GM19240 (cell line): ENCODE measurements around the gene MYO16.
"Not testable (repeated sequence)": the region's sequence is repeated elsewhere in the genome, so short reads cannot be mapped to it uniquely, and the experiment has no call there.

Source experiments
- DNase-seq: peaks from one replicate; pipeline ENCODE4 v3.0.0; 2011; ENCODE audit warnings: low spot score; ENCODE audit not compliant: insufficient read length

Gene MYO16

DNA sequence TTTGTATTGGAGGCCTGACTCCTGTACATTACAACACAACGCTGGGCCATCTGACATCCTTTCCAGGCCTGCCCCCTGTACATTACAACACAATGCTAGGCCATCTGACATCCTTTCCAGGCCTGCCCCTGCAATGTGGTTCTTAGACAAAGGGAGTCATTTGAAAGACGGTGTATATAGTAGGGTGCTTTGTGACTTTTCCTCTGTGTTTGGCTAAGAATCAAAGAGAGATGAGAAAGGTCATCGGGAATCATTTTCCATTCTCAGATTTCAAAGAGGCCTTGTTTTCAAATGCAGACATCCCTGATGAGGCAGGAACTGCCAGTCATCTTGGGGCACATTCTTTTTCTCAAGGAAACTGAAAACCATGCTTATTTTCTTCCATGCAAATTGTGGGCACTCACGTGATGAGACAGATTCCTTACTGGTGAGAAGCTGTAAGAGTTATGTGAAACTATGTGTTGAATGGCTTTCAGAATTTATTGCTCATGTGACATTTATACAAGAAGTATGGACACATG, 551.6 kb downstream of the MYO16 start:
- no peak for DNase-seq

DNA sequence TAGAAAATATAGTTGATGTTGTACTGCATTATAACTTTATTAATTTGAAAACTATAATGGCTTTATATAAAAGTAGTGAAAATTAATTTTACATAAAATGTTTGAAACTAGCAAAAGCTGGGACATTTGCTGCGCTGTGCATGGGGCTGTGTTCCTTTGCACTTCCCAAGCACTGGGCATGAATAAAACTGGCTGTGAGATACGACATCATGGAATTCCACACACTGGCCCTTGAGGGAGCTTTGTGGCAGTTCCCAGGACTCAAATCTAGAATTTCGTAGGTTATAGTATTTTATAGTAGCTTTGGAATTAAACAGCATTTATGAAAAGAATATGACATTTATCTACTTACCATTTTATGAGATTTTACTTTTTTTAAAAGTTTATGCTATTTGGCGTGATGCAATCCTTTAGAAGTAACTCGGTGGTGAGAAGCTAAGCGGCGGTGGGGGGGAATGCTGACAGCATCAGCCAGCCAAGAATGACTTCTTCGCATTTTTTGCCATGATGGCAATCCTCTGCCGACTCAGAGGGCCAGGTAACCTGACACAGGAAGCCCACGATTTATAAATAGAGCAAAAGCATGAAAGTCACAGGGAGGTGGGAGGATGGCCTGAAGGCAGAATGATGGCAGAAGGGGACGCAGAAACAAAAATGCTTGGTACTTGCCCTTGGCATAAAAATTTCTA, 553.5 kb downstream of the MYO16 start:
- no peak for DNase-seq

DNA sequence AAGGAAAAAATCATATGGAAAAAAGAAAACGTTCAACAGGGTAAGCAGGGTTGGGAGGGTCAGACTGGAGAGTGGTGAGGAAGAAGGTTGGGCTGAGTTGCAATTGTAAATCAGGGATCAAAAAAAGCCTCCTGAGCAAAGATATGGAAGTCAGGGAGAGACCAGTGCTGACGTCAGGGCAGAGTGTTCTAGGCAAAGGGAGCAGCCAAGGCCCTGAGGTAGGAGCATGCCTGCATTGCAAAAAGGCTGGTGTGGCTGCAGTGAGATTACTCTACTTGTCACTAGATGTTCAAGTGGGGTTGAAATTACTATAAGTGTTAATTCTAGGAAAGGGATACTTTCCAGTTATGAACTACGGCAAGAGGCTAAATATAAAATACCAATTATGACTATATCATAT, 562.0 kb downstream of the MYO16 start:
- DNase-seq: no peak

DNA sequence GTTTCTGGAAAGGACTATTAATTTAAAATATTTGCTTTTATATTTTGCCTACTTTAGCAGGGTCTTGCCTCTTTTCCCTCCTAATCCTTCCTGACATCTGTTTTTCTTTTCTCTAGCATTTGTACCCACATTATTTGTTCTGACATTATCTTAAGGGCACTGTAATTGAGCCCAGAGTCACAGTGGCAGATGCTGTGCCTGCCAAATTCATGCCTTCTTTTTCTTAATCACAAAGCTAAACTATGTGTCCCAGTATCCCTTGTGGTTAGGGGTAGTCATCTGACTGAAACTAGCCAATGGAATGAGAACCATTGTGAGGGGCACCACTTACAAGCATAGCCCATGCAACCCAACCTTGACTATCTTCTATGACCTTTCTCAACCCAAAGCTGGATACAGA, 562.9 kb downstream of the MYO16 start:
- no peak for DNase-seq

DNA sequence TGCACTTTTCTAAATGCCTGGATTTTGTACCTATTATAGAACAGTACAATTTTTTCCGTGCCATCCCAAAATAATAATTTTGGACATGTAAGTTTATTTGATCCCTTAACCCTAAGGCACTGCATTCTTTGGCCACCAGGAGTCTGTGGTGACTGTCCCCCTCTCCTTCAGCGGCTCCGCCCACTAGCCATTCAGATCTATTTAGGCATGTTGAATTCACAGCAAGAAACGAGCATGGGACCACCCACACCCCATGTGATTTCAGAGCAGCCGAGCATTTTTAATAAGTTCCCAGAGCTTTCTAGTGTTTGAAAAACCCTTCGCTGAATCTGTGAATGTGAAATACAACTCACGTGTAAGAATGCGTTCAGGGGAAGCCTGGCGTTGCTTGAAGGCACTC, 567.5 kb downstream of the MYO16 start:
- no peak for DNase-seq

DNA sequence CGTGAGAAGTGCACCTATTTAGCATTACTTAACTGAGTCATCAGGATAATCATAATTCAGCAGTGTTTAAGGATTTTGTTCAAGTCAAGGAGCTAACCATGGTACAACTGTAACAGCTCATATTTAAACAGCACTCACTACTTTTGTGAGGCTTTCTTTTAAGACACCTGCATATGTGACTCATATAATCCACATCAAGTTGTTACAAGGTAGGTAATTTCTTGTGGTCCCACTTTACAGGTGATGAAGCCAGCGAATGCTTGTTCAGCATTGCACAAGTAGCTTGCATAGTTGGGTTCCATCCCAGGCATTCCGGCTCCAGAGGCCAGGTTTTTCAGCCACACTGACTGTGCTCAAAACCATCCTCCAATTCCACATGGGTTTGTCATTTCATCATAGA, 569.2 kb downstream of the MYO16 start:
- no peak for DNase-seq

DNA sequence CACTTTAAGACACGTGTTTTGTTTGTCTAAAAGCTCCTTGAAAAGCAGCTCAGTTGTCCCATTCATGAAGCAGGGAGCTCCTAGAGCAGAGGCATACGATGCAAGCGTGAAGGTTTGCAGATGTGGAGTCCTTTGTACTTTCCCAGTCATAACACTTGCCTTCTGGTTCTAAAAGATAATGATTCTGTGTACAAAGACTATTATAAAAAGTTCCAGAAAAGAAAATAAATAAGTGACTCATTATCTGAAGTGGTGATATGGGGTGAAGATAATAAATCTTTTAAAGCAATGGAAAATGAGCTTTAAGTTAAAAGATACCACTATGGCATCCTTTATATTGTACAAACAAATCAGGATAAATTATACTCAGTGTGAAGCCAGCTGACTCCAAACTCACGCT, 569.9 kb downstream of the MYO16 start:
- no peak for DNase-seq

DNA sequence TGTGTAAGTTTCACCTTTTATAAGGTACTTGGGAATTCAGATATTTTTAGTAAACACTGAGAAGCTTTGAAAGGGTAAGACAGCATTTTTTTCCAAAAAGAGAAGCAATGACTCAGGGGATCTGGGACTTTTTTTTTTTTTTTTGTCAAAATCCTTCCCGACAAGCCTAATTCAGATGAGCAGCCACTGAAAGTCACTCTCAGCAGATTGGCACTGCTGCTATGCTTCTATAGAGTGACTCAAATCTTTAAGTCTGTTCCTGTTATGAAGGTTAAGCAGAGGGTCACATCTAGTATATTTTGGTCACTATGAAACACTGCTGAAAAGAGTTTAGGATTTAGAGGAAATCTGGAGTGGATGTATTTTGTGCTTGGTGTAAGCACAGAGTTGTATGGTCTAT, 571.1 kb downstream of the MYO16 start:
- no peak for DNase-seq

DNA sequence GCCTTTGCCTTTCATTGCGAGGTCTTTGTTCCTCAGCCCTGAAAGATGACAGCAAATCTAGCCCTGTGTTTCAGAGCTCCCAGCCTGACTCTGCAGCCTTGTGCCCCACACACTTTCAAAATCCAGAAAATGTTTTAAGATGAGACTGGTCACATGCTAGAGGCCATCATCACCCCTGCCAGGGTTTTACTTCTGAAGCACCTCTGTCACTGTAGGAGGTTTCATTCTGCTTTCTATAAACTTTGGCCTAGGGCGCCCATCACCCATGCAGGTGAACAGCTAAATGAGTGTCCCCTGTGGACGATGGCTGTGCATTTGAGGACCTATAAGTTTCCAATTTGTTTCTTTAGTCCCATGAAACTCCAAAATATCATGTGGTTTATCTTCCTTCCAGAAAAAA, 574.2 kb downstream of the MYO16 start:
- DNase-seq: no peak

DNA sequence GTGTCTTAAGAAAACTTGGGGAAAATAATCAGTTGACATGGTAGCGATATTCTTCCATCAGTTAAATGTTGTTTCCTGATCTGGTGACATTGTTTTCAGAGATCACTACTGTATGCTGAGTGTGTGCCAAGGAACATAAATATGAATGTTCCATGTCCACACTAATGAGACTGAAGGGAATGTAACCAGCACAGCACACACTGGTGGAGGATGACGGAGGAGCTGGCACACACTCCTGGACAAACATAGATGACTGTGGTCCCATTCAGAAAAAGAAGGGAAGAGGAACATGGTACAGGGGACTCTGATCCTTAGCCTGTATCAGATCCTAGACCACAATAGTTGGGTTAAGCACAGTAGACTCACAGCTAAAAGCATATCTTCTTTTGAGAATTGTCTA, 574.8 kb downstream of the MYO16 start:
- no peak for DNase-seq

DNA sequence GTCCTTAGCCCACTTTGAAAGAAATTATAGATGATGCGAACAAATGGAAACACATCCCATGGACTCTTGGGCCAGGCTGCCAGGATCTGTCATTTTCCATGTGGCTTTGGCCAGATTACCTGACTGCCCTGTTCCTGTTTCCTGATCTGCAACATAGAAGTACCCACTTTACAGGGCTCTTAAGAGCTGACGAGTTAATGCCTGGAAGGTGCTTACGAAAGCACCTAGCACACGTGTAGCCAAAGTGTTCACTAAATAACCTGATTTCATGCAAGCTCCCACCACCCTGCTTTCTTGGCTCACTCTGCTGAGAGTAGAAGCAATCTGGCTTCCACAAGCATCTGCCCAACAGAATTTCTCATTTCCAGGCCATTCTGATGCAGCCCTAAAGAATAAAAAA, 575.2 kb downstream of the MYO16 start:
- DNase-seq: no peak

DNA sequence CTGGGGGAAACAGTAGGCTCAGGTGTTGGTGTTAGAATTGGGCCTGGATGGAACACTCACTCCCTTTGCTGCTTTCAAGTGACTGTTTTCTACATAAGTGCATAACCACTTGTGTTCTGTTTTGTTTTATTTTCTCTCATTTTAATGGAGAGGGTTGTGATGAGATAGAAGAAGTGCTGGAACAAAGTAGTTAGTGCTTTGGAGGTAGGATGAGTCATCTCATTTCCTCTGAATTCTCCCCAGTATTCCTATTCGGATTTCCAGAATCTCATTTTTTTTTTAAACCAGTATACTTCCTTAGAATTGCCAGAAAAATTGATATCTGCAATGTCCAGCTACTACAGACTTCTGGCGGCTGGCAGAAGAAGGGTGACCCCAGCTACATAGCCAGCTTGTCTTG, 575.9 kb downstream of the MYO16 start:
- DNase-seq: no peak

DNA sequence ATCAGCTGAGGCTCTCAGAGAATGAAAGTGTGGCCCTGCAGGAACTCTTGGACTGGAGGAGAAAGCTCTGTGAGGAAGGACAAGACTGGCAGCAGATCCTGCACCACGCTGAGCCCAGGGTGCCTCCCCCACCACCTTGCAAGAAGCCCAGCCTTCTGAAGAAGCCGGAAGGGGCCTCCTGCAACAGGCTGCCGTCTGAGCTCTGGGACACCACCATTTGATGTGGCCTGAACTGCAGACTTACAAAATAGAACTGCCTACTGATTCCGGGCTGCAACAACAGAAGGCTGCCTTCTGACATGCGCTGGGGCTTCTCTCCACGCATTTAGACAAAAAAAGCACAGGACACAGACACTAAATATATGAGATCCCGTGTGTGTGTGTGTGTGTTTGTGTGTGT, 577.2 kb downstream of the MYO16 start:
- DNase-seq: no peak

DNA sequence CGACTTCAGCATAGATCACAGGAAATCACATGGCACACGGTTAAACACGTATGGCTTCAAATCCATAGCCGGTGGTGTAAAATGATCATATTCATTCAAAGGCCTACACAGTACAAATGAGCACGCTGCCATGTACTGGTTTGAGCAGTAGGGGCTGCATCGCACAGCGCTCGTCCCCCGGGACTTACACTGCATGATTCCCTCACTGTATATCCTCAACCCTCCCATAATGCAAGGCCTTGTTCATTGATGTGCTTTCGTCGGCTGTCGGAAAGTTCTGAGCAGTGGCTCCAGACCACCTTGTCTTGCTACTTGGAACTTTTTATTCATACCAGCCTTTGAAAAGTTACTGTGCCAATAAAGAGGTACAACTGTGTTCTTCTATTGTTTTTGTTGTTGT, 578.2 kb downstream of the MYO16 start:
- no peak for DNase-seq

DNA sequence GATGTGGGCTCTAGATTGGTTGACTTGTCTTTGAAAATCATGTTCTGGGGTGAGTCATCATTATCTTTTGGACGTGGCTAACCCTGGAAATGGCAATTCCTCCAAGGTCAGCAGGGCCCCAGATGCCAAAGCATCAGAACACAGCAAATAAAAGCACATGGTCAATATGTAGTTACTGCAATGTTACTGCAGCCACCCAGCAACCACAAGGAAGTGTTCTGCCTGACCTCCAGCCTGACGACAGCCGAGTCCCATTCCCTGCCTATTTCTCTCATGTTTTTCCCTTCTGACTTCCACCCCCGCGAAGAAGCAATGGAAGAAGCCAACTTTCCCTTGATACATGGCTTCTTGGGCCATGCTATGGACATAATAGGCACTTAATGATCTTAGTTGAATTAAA, 579.1 kb downstream of the MYO16 start:
- no peak for DNase-seq

DNA sequence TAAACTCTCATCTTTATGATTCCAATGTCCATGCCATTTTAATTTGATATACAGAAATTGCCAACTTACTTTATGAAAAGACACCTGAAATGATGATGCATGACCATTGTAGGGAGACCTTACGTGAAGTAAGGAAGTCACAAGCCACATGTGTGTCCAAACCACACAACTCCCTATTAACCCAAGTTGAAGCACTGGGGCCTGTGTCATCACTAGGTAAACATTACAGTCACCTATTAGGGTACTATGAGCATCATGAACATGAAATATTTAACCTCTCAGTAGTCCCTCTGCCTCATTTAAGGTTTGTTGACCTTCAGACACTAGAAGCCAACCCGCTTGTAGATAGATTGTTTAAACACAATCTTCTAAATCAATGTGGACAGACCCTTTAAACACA, 580.1 kb downstream of the MYO16 start:
- no peak for DNase-seq

DNA sequence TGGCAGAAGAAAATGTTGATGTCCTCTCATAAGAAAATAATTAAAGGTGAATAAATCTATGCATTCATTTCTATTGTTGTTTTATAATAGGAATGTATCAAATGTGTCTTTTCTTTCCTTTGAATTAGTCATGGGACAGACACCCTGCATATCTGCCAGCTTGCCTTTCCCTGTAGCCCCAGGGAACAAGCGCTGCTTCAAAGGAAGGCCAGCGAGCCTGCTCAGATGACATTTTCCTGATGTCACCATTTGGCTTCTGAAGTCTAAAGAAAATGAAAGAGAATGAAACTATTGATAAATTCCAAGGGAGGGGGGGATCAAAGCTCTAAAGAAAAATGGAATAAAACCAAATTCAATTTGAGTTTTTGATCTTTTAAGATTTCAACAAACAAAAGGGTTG, 582.2 kb downstream of the MYO16 start:
- DNase-seq: no peak

DNA sequence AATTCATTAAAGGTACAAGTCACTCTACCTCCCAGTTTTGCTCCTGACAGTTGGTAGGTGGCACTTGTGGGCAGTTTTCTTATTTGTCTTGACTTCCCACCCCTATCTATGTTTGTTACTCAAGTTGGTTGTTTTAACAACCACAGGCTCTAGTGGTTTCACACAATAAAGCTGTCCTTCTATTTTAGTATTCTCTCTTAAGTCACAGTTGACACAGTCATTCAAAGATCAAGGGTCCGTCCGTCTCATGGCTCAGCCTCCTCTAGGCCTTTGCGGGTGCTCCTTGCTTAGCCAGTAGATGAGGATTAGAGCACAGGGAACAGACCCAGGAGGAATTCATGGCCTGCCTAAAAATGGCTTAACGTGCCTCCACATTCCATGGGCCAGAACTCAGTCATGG, 583.2 kb downstream of the MYO16 start:
- DNase-seq: no peak

DNA sequence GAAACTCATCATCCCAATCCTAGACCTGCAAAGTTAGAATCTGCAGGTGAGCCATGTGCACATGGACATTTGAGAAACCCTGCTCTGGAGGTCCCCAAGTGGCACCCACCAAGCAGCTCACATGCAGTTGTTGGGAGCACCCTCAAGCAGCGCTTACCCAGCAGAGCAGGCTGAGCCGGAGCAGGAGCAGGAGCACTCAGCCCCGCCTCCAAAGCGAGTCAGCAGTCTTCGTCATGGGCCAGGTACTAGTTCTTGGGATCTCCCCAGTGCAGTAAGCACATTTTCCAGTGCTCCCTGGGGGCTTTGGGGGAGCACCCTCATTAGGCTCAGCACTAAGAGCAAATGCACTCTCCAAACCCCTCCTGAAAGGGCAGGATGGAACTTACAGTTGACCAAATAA, 584.3 kb downstream of the MYO16 start:
- no peak for DNase-seq

DNA sequence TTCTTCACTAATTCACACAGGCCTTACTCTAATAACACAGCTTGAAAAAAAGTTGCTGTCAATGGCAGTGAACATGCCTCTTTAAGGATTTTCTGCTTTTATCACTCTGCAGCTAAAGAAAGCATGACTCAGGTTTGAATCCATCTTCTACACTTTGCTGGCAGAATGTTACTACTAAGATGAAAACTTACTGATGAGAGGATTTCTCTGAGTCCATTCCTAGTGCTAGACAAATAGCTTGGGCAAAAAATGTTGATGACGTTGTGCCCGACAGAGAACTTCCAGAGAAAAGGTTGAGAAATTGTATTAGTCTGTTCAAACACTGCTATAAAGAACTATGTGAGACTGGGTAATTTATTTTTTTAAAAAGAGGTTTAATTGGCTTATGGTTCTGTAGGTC, 585.0 kb downstream of the MYO16 start:
- DNase-seq: no peak

DNA sequence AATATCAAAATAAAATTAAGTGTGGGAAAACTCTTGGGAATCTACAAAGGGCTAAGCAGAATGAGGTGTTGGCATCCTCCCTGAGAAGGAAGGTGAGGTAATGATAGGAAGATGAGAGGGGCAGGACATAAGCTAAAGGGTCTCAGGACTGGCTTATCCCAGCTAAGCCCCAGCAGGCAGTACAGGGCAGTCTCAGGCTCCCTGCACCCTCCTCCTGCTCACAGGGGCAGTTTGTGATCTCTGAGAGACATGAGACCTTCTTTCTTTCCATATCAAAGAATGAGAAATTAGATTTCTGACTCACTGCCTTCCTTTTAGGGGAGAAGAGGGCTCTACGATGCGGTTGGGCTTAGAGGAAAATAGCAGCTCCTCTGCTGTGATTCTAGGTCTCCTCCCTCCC, 586.0 kb downstream of the MYO16 start:
- no peak for DNase-seq

DNA sequence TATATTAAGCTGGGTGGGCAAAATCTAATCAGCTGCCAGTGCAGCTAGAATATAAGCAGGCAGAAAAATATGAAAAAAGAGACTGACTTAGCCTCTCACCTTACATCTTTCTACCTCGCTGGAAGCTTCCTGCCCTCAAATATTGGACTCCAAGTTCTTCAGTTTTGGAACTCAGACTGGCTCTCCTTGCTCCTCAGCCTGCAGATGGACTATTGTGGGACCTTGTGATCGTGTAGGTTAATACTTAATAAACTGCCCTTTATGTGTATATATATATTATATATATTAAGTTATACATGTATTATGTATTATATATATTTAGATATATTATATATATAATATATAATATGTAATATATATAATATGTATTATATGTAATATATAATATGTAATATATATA, 588.1 kb downstream of the MYO16 start:
- not testable (repeated sequence) for DNase-seq

DNA sequence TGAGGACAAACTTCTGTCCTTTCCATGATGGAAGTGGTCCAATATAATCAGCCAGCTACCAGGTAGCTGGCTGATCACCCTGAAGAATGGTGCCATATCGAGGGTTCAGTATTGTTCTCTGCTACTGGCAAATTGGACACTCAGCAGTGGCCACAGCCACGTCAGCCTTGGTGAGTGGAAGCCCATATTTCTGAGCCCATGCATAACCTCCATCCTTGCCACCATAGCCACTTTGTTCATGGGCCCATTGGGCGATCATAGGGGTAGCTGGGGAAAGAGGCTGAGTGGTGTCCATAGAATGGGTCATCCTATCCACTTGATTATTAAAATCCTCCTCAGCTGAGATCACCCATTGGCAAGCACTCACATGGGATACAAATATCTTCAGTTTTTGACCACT, 591.2 kb downstream of the MYO16 start:
- no peak for DNase-seq

DNA sequence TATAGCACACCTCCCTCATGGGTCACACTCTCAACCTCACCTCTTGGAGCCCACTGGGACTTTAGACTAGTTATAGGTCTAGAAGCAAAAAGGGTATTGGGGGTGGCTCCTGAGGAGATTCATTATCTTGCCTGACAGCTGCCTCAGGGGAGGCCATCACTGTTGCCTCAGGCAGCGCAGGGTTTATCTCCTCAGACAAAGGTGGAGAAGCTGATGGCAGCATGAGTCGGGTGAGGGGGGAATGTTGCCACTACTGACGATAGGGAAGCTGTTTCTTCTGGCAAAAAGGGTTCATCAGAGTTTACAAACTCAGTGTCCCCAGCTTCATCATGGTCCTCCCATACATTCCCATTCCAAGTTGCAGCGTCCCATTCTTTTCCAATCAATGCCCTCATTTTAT, 594.6 kb downstream of the MYO16 start:
- DNase-seq: no peak
